Pancreas (tissue), 10 donors: ENCODE results near the gene MEF2C. TPM values are rescaled to one million over a fixed set of nuclear protein-coding genes. Genes with fewer than 3 reads are reported as not detected.

Experiments
- ATAC-seq, 4 donors: fragments of 200-7000 bp; cut with Tn5 transposase; one replicate each; pipeline versions ENCODE4 v1.8.0 to v1.9.1; 2020; ENCODE audit warnings: mild to moderate bottlenecking in 4 of 4, moderate library complexity in 4 of 4
- DNase-seq, 6 donors: peaks; one replicate each; pipeline ENCODE4 v3.0.0-alpha.2; 2020
- FAIRE-seq: peaks from 2 replicates; lab custom pipeline; 2012; peaks lifted over from hg19 to GRCh38; lab: Jason Lieb, UNC
- H3K27ac ChIP-seq, 4 donors: fragments of 200-600 bp; sonication (generic); 1 replicate in 3 of 4; 2 replicates in 1 of 4; pipeline versions ENCODE4 v1.5.0 to v1.8.0; 2020
- H3K27me3 ChIP-seq, 4 donors: fragments of 200-600 bp; one replicate each; pipeline ENCODE4 v1.8.0; 2021
- H3K36me3 ChIP-seq, 3 donors: fragments of 200-600 bp; sonication (generic) in 1 of 3; one replicate each; pipeline versions ENCODE4 v1.5.0 to v1.8.0; 2020 to 2021
- H3K4me1 ChIP-seq, 3 donors: fragments of 200-600 bp; one replicate each; pipeline ENCODE4 v1.8.0; 2021
- H3K4me3 ChIP-seq, 4 donors: fragments of 200-600 bp; sonication (generic) in 2 of 4; one replicate each; pipeline versions ENCODE4 v1.5.0 to v1.8.0; 2020 to 2021
- H3K9me3 ChIP-seq, 4 donors: fragments of 200-600 bp; one replicate each; pipeline ENCODE4 v1.8.0; 2021
- WGBS, 2 donors: extraction: QIAGEN DNeasy Blood & Tissue Kit; methylation state at CpG; one replicate each; pipeline ENCODE4 v1.1.7; 2013; 5-methylcytosine and 5-hydroxymethylcytosine counted together
- intact Hi-C, 3 donors: fragments of 100-400 bp; cut with DNase I; formaldehyde crosslinking; loops; one replicate each; pipeline versions ENCODE4 v1.11.1 to v1.14.2; 2022
- polyA plus RNA-seq, 2 donors: library from polyadenylated mRNA; stranded (reverse); fragments of 200-250 nt; gene quantifications; one replicate each; pipeline ENCODE4 v1.2.3, GENCODE V29; 2013
- total RNA-seq, 6 donors: library from RNA; stranded (reverse); fragmentation: NEBNext Ultra II Directional in 4 of 6; extraction: Animal tissue kit (Norgen Biotek cat#: 25700) in 4 of 6; gene quantifications; one replicate each; pipeline versions ENCODE4 v1.2.1 to v1.2.4, GENCODE V29; 2021 to 2023
- TF ChIP-seq, protein P1 (sequence below), 4 donors: fragments of 200-600 bp; sonication (generic) in 3 of 4; IDR thresholded peaks; one replicate each; pipeline versions ENCODE4 v1.5.0 to v1.8.0; 2021; ENCODE audit warnings: antibody characterized with exemption in 4 of 4
- donor health status: healthy with polysubstance abuse.
- donor health status: DM: no; HTN: no; CAD: no; lungs with moderate emphysema.
- donor health status: DM: no; HTN: no; CAD: no.
- donor health status: control.
- donor health status: control.
- donor health status: Bipolar disorder and iron deficiency.
- donor health status: DM: yes; HTN: yes; CAD: no.
- donor health status: DM: no; HTN: no; CAD: no.
- donor health status: DM: no; HTN: no; CAD: no.
- donor health status: DM: yes; HTN: yes; CAD: no.

Gene MEF2C
- total and polyA plus RNA-seq, 8 donors: 1.5 to 19.9 (median 4.8) TPM

GRCh38 chr5:88837222-88837621 is 45.8 kb downstream of the MEF2C start:
- peaks cover 0 to 3% (median 0%) of the 10 kb centered on the region in 3 donors for H3K4me1 ChIP-seq
- ATAC-seq (no peak), DNase-seq (no peak), FAIRE-seq (no peak)
- no peaks in the 10 kb centered on the region for H3K27me3 ChIP-seq
- intact Hi-C loops: no loop called here
- 93% methylated on average over 4 of the region's 4 CpGs for WGBS, 2 donors
- no peaks in the 10 kb centered on the region for H3K9me3 ChIP-seq
- TF ChIP-seq, protein P1, sequence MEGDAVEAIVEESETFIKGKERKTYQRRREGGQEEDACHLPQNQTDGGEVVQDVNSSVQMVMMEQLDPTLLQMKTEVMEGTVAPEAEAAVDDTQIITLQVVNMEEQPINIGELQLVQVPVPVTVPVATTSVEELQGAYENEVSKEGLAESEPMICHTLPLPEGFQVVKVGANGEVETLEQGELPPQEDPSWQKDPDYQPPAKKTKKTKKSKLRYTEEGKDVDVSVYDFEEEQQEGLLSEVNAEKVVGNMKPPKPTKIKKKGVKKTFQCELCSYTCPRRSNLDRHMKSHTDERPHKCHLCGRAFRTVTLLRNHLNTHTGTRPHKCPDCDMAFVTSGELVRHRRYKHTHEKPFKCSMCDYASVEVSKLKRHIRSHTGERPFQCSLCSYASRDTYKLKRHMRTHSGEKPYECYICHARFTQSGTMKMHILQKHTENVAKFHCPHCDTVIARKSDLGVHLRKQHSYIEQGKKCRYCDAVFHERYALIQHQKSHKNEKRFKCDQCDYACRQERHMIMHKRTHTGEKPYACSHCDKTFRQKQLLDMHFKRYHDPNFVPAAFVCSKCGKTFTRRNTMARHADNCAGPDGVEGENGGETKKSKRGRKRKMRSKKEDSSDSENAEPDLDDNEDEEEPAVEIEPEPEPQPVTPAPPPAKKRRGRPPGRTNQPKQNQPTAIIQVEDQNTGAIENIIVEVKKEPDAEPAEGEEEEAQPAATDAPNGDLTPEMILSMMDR (IDR thresholded peaks at IDR 0.05): no peak
- no peak overlapping the region for H3K4me3 ChIP-seq
- H3K27ac ChIP-seq: no peak overlapping the region
- no peaks in the 10 kb centered on the region for H3K36me3 ChIP-seq

DNA sequence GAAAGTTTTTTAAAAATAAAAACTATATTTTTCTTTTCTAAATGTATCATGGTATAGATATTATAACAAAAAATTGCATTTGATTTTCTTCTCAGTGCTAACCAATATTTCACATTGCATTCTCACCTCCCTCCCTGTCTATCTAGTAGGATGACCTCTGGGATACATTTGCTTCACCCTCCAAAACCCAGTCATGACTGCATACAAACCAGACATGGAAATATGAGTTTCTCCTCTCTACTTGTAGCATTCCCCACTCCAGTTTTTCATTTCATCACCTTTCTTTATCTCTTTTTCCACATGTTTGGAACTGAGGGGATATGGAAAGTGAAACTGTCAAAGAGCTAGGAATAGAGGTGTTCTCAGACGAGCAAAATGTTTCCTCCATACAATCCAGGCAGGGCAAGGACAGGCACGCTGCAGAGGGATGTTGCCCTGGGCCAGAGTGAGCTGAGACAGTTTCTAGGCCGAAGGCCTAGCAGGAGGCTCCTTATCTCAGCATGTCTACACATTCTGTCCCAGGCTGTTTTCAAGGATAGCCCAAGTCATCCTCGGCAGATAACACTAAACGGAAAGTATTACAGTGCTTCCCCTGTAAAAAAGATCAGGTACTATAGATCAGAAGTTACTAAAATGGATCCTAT is 46.7 kb downstream of the MEF2C start:
- no peaks in the 10 kb centered on the region for H3K27me3 ChIP-seq
- no peaks in the 10 kb centered on the region for H3K9me3 ChIP-seq
- ATAC-seq (peak in 2 of 4 donors; percentile 41 to 53), DNase-seq (no peak), FAIRE-seq (no peak)
- H3K36me3 ChIP-seq: no peaks in the 10 kb centered on the region
- peaks cover 0 to 3% (median 0%) of the 10 kb centered on the region in 3 donors for H3K4me1 ChIP-seq
- H3K27ac ChIP-seq: peak overlapping the region in 1 of 4 donors; percentile 33
- TF ChIP-seq, protein P1 (IDR thresholded peaks at IDR 0.05): no peak
- no peak overlapping the region for H3K4me3 ChIP-seq
- WGBS, 2 donors: 70 to 79% methylated on average over 5 of the region's 5 CpGs
- intact Hi-C loops: no loop called here

DNA sequence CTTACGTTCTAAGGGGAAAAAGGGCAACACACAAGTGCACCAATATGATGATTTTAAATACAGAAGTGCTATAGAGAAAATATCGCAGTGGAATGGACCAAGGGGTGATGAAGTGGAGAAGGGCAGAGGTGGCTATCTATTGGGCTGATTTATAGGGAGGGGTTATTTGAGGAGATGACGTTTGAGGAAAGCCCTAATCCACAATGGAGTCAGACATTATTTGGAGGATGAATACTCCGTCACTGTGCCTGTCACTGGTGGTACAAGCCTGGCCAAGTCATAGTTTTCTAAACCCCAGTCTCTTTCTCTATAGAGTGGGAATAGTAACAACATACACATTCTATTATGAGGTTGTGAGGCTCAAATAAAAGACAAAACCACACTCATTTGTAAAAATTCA is 48.5 kb downstream of the MEF2C start:
- TF ChIP-seq, protein P1 (IDR thresholded peaks at IDR 0.05): no peak
- no peak for DNase-seq
- no peak for ATAC-seq

DNA sequence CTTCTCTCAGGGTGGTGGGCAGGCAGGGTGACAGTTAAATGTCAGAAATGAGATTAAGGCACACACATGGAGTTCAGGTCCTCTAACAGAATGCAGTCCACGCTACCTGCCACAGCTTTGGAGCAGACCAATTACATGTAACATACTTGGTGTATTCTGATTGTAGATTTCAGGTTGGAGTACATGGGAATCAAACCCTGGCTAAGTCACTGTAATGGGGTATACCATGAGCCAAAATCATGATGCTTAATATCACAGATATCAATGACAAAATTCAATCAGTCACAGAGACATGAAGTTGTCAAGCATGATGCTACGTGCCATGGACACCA is 48.9 kb downstream of the MEF2C start:
- Histone ChIP-seq H3K27me3 (no peaks in the 10 kb centered on the region), H3K4me3 (no peak overlapping the region), H3K36me3 (no peaks in the 10 kb centered on the region), H3K9me3 (no peaks in the 10 kb centered on the region), H3K27ac (no peak overlapping the region), H3K4me1 (peaks cover 0 to 3% (median 0%) of the 10 kb centered on the region in 3 donors)
- FAIRE-seq (no peak), DNase-seq (no peak), ATAC-seq (no peak)
- intact Hi-C loops: no loop called here
- TF ChIP-seq, protein P1 (IDR thresholded peaks at IDR 0.05): no peak
- whole genome bisulfite sequencing, 2 donors: 89 to 96% methylated on average over 2 of the region's 2 CpGs

More for the DNA sequence above, 48.5 kb downstream of the MEF2C start:
- no peaks in the 10 kb centered on the region for H3K27me3 ChIP-seq
- no peak overlapping the region for H3K4me3 ChIP-seq
- no peak overlapping the region for H3K27ac ChIP-seq
- WGBS, 2 donors: 89 to 92% methylated on average over 4 of the region's 4 CpGs
- peaks cover 0 to 3% (median 0%) of the 10 kb centered on the region in 3 donors for H3K4me1 ChIP-seq
- no peaks in the 10 kb centered on the region for H3K36me3 ChIP-seq
- no peaks in the 10 kb centered on the region for H3K9me3 ChIP-seq
- intact Hi-C loops: no loop called here
- FAIRE-seq: no peak

DNA sequence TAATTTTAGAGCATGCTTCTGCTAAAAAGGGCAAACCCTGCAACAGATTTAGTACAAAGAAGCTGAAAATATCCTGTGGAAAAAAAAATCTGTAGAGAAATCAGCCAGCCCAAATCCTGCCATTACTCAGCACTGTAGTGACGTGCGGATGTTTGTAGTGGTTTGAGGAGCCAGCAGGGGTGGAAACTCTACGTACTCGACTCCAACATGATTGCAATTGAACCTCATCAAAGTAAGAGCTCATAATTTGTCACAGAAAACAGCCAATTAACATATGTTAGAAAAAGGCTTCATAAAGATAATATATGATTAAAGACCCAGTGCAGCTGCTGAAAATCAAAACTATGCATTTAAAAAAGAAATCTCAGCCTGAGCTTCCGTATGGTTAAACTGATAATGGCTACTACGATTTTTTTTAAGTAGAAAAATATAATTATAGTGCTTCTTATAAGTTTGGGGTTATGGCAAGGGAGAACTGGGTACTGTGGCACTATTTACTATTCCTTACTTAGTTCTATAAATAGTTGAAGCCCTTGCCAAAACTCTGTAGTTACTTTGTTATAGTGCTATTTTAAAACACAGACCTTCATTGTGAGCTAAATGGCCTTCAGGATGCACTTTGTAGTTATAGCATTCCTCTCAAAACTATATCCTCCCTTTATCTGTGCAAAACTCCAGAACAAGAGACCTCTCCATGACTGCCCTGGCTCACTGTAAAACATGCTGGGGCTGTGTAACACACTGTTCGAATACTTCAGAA is 49.4 kb downstream of the MEF2C start:
- Histone ChIP-seq H3K36me3 (no peaks in the 10 kb centered on the region), H3K27me3 (no peaks in the 10 kb centered on the region), H3K4me3 (no peak overlapping the region), H3K9me3 (no peaks in the 10 kb centered on the region), H3K4me1 (peaks cover 0 to 3% (median 0%) of the 10 kb centered on the region in 3 donors), H3K27ac (no peak overlapping the region)
- peak; percentile 64 for FAIRE-seq
- DNase-seq: no peak
- 58 to 67% methylated on average over 7 of the region's 7 CpGs for WGBS, 2 donors
- peak in 3 of 4 donors; percentile 31 to 69 (median 65) for ATAC-seq
- intact Hi-C loops: no loop called here
- TF ChIP-seq, protein P1 (IDR thresholded peaks at IDR 0.05): no peak
